HEK293T (cell line): ENCODE measurements around the gene IFI6.

Experiments used
- CTCF ChIA-PET: fragments of 350-600 bp; formaldehyde crosslinking; extraction: SDS; loops from one replicate; lab custom pipeline; 2021; ENCODE audit warnings: antibody characterized with exemption, inconsistent platforms; lab: Yijun Ruan, JAX
- POLR2A ChIA-PET: fragments of 350-600 bp; formaldehyde crosslinking; extraction: SDS; loops from one replicate; lab custom pipeline; 2020; ENCODE audit warnings: antibody characterized with exemption, inconsistent platforms; lab: Yijun Ruan, JAX
- DNase-seq: peaks from one replicate; pipeline ENCODE4 v3.0.0; 2012; ENCODE audit warnings: mixed read lengths; ENCODE audit errors: extremely low spot score
- ARNT ChIP-seq: fragments of 450-650 bp; IDR thresholded peaks from 2 replicates; pipeline ENCODE4 v1.6.1; 2017; ENCODE audit warnings: mild to moderate bottlenecking
- BHLHE40 ChIP-seq: fragments of 450-650 bp; IDR thresholded peaks from 2 replicates; pipeline ENCODE4 v1.6.1; 2016; ENCODE audit warnings: mild to moderate bottlenecking, moderate library complexity, borderline replicate concordance
- CTBP1 ChIP-seq: fragments of 450-650 bp; IDR thresholded peaks from 2 replicates; pipeline ENCODE4 v1.6.1; 2016; ENCODE audit warnings: borderline replicate concordance
- ELF4 ChIP-seq: fragments of 450-650 bp; IDR thresholded peaks from 2 replicates; pipeline ENCODE4 v1.6.1; 2017; ENCODE audit warnings: antibody characterized with exemption
- FOXA1 ChIP-seq: fragments of 450-650 bp; IDR thresholded peaks from 2 replicates; pipeline ENCODE4 v1.6.1; 2016; ENCODE audit warnings: mild to moderate bottlenecking
- FOXK2 ChIP-seq: fragments of 450-650 bp; IDR thresholded peaks from 2 replicates; pipeline ENCODE4 v1.6.1; 2016; ENCODE audit warnings: mild to moderate bottlenecking
- FOXM1 ChIP-seq: fragments of 450-650 bp; IDR thresholded peaks from 2 replicates; pipeline ENCODE4 v1.6.1; 2017; ENCODE audit warnings: mild to moderate bottlenecking, borderline replicate concordance
- HDGF ChIP-seq: fragments of 450-650 bp; IDR thresholded peaks from 2 replicates; pipeline ENCODE4 v1.6.1; 2017; ENCODE audit warnings: antibody characterized with exemption, borderline replicate concordance
- L3MBTL2 ChIP-seq: fragments of 450-650 bp; conservative IDR thresholded peaks from 2 replicates; pipeline ENCODE4 v1.6.1; 2016; ENCODE audit warnings: mild to moderate bottlenecking
- LEF1 ChIP-seq: fragments of 450-650 bp; IDR thresholded peaks from 2 replicates; pipeline ENCODE4 v1.6.1; 2017; ENCODE audit warnings: mild to moderate bottlenecking, borderline replicate concordance
- NFRKB ChIP-seq: fragments of 450-650 bp; IDR thresholded peaks from 2 replicates; pipeline ENCODE4 v1.6.1; 2016; ENCODE audit warnings: mild to moderate bottlenecking, moderate library complexity
- SP1 ChIP-seq: fragments of 450-650 bp; IDR thresholded peaks from 2 replicates; pipeline ENCODE4 v1.6.1; 2017
- SUZ12 ChIP-seq: fragments of 450-650 bp; IDR thresholded peaks from 2 replicates; pipeline ENCODE4 v1.6.1; 2016; ENCODE audit warnings: mild to moderate bottlenecking
- TARDBP ChIP-seq: fragments of 450-650 bp; IDR thresholded peaks from 2 replicates; pipeline ENCODE4 v1.6.1; 2016
- ZNF384 ChIP-seq: fragments of 450-650 bp; IDR thresholded peaks from 2 replicates; pipeline ENCODE4 v1.6.1; 2016
- TF ChIP-seq, protein P1 (sequence below): fragments of 450-650 bp; IDR thresholded peaks from 2 replicates; pipeline ENCODE4 v1.6.1; 2016

The IFI6 gene

DNA sequence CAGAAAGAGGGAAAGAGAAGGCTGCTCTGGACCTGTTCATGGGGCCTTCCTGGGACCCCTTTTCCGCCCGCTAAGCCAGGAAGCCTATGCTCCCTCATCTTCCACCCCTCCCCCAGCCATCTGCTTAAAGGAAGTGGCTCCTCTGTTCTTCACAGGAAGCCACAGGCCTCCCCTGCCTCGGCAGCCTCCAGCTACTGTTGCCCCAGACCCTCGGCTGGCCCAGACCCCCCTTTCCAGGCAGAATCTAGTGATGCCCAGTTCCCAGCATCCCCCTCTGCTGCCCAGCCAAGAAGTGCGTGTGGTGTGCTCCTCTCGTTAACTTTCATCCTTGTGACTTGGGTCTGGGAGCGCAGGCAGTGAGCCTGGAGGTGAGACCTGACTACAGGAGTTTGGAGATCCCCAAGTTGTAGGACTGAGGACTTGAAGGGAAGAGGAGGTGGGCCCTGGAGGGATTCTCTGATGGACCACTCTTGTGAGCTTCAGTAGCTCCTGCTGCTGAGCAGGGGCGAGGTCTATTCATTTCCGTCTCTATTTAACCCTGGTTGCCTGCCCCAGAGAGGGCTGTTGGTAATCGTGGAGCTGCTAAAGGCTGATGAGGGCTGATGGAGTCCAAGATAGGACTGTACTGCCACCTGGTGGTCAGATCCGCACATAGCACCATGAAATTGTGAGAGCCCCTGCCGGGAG, 9.1 kb downstream of the IFI6 start:
- ChIA-PET POLR2A (interaction anchor here (0.7 to 1.9 kb wide), 4 partner anchors 13 to 61 kb away, joined by 3 to 7 read pairs (median 3); no protein-coding TSS in a partner anchor), CTCF (interaction anchor here (0.6 to 4.5 kb wide), 8 partner anchors 13 to 330 kb away, joined by 3 to 54 read pairs (median 6); no protein-coding TSS in a partner anchor)
- TF ChIP-seq, protein P1, sequence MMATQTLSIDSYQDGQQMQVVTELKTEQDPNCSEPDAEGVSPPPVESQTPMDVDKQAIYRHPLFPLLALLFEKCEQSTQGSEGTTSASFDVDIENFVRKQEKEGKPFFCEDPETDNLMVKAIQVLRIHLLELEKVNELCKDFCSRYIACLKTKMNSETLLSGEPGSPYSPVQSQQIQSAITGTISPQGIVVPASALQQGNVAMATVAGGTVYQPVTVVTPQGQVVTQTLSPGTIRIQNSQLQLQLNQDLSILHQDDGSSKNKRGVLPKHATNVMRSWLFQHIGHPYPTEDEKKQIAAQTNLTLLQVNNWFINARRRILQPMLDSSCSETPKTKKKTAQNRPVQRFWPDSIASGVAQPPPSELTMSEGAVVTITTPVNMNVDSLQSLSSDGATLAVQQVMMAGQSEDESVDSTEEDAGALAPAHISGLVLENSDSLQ: no peak
- no peak for TF ChIP-seq ELF4
- TF ChIP-seq ARNT: no peak
- TF ChIP-seq FOXA1: no peak
- no peak for TF ChIP-seq CTBP1
- no peak for TF ChIP-seq LEF1
- peak; percentile 82; the same call in 1 of the 2 replicates for TF ChIP-seq HDGF
- TF ChIP-seq FOXK2: no peak
- DNase-seq: peak; percentile 72

DNA sequence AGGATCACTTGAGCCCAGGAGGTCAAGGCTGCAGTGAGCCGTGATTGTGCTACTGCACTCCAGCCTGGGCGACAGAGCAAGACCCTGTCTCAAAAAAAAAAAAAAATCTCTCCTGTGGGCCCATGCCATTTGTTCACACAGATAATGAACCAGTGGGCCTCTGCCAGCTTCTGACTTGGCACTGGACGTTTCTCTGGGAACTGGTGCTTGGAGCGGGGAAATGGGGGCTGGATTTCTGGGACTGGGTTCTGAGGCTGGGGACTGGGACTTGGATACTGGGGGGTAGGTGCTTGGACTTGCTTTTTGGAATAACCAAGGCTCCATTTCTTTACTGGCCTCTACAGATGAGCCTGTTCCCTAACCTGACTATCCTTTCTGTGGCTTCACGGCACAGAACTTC, 9.7 kb downstream of the IFI6 start:
- TF ChIP-seq ZNF384: no peak
- no peak for TF ChIP-seq HDGF
- TF ChIP-seq LEF1: no peak
- no peak for TF ChIP-seq FOXA1
- TF ChIP-seq, protein P1: no peak
- no peak for TF ChIP-seq BHLHE40
- TF ChIP-seq FOXM1: no peak
- no peak for TF ChIP-seq ARNT
- no peak for TF ChIP-seq NFRKB
- no peak for TF ChIP-seq FOXK2
- no peak for TF ChIP-seq ELF4
- no peak for TF ChIP-seq SUZ12
- no peak for TF ChIP-seq CTBP1
- TF ChIP-seq TARDBP: no peak
- no peak for TF ChIP-seq L3MBTL2
- no peak for TF ChIP-seq SP1
- ChIA-PET POLR2A (interaction anchor here (1.9 kb wide), 1 partner anchor 56 kb away, joined by 7 read pairs; no protein-coding TSS in a partner anchor), CTCF (interaction anchor here (0.5 to 4.5 kb wide), 6 partner anchors 12 to 330 kb away, joined by 3 to 54 read pairs (median 7); no protein-coding TSS in a partner anchor)
- DNase-seq: no peak

DNA sequence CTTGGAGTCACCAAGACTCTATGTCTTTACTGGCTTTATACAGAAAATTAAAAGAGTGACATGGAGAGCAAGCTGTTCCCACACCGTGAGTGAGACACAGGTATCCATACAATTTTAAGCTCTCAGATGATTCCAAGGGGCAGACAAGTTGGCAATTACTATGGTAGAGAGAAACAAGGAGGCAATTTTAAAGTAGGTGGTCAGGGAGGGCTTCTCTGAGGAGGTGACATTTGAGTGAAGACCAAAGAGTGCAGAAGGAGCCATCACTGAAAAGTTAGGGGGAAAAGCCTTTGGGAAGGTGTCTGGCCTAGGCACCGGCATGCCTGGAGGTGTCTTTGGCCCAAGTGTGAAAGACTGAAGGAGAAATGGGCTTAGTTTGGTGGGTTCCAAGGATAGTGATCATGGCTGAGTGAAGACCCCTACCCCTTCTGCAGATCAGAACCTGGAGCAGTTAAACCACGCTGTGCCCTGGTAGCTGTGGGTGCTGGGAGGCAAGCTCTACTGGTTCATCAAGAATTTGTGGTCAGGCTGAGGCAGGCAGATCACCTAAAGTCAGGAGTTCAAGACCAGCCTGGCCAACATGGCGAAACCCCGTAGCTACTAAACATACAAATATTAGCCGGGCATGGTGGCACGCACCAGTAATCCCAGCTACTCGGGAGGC, 10.4 kb downstream of the IFI6 start:
- POLR2A ChIA-PET: interaction anchor here (1.5 to 1.9 kb wide), 2 partner anchors 8 to 56 kb away, joined by 3 to 7 read pairs; no protein-coding TSS in a partner anchor
- no peak for TF ChIP-seq HDGF
- TF ChIP-seq BHLHE40: no peak
- no peak for TF ChIP-seq L3MBTL2
- no peak for TF ChIP-seq ARNT
- TF ChIP-seq SUZ12: no peak
- no peak for TF ChIP-seq FOXK2
- TF ChIP-seq LEF1: no peak
- TF ChIP-seq CTBP1: no peak
- TF ChIP-seq NFRKB: no peak
- TF ChIP-seq ELF4: no peak

DNA sequence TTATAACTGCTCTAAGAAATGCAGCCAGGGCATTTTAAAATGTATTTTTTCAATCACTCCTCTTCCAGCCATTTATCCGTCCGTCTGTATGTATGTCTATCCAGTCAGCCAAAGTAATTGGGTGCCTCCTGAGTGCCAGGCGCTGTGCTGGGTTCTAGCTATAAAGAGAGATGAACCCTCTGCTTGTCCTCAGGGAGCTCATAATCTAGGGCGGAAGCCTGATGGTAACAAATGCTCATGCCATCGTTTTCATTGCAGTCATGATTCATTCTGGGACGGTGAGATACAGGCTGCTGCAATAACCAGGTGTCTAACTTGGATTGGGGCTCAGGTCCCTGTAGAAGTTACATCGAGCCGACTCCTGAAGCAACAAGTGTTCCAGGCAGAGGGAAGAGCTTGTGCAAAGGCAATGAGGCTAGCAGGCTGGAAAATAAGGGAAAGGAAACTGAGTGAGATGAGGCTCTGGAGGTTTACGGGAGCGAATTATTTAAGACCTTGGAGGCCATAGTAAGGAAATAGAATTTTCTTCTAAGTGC, 11.6 kb downstream of the IFI6 start:
- POLR2A ChIA-PET: interaction anchor here (1.5 kb wide), 1 partner anchor 9 kb away, joined by 3 read pairs; no protein-coding TSS in a partner anchor
- TF ChIP-seq FOXA1: no peak
- TF ChIP-seq ZNF384: no peak
- TF ChIP-seq SUZ12: no peak
- no peak for TF ChIP-seq CTBP1
- TF ChIP-seq, protein P1: no peak
- TF ChIP-seq HDGF: no peak
- TF ChIP-seq ELF4: no peak
- no peak for TF ChIP-seq TARDBP
- no peak for TF ChIP-seq FOXM1
- TF ChIP-seq FOXK2: no peak
- TF ChIP-seq SP1: no peak
- no peak for TF ChIP-seq L3MBTL2
- TF ChIP-seq NFRKB: no peak
- no peak for TF ChIP-seq LEF1
- no peak for TF ChIP-seq ARNT
- DNase-seq: no peak
- CTCF ChIA-PET: interaction anchor here (0.6 to 4.5 kb wide), 3 partner anchors 9 to 109 kb away, joined by 4 to 54 read pairs (median 5); no protein-coding TSS in a partner anchor

More for the DNA sequence above, 10.4 kb downstream of the IFI6 start:
- no peak for DNase-seq
- CTCF ChIA-PET: interaction anchor here (0.5 to 4.5 kb wide), 4 partner anchors 8 to 82 kb away, joined by 3 to 54 read pairs (median 6); no protein-coding TSS in a partner anchor
